HL-60 (cell line): ENCODE data around the gene POLR3A.
"Not testable (repeated sequence)": the region's sequence is repeated elsewhere in the genome, so short reads cannot be mapped to it uniquely, and the experiment has no call there.

Experiments used
- DNase-seq, 2 experiments: peaks; one replicate each; pipeline ENCODE4 v3.0.0-alpha.2; 2010 to 2020; ENCODE audit warnings: low read depth in 1 of 2, low spot score in 1 of 2
- H3K27ac ChIP-seq: fragments of 250-450 bp; sonication (Bioruptor Pico); replicated peaks from 2 replicates; pipeline ENCODE4 v1.5.1; 2020; ENCODE audit warnings: mild to moderate bottlenecking, moderate library complexity
- H3K27me3 ChIP-seq: fragments of 250-450 bp; sonication (Bioruptor Pico); 2 replicates; pipeline ENCODE4 v1.5.1; 2021; ENCODE audit warnings: mild to moderate bottlenecking, moderate library complexity; ENCODE audit not compliant: insufficient read depth, poor library complexity, severe bottlenecking
- H3K4me3 ChIP-seq: replicated peaks from 2 replicates; pipeline ENCODE4 v1.5.1; 2011; ENCODE audit warnings: mild to moderate bottlenecking, control low read depth, low read length; ENCODE audit not compliant: insufficient read depth
- CTCF ChIP-seq: IDR thresholded peaks from one replicate; pipeline ENCODE4 v1.5.1; 2011; ENCODE audit warnings: low read length, control low read depth, inconsistent platforms; ENCODE audit not compliant: insufficient read depth
- GABPA ChIP-seq: IDR thresholded peaks from 2 replicates; pipeline ENCODE4 v1.6.1; 2012; ENCODE audit warnings: low read depth
- POLR2AphosphoS5 ChIP-seq: IDR thresholded peaks from 2 replicates; pipeline ENCODE4 v1.6.1; 2012; ENCODE audit warnings: low read depth
- REST ChIP-seq: IDR thresholded peaks from 2 replicates; pipeline ENCODE4 v1.6.1; 2012; ENCODE audit warnings: low read depth; ENCODE audit not compliant: insufficient replicate concordance
- SPI1 ChIP-seq: IDR thresholded peaks from 2 replicates; pipeline ENCODE4 v1.6.1; 2012; ENCODE audit warnings: low read depth, mild to moderate bottlenecking, borderline replicate concordance

The POLR3A gene

GRCh38 chr10:78071857-78072179 is 42.5 kb upstream of the POLR3A start:
- DNase-seq, result no peak
- no peak for TF ChIP-seq CTCF
- Histone ChIP-seq H3K27me3 (no peaks in the 10 kb centered on the region), H3K27ac (no peak overlapping the region), H3K4me3 (no peak overlapping the region)

DNA sequence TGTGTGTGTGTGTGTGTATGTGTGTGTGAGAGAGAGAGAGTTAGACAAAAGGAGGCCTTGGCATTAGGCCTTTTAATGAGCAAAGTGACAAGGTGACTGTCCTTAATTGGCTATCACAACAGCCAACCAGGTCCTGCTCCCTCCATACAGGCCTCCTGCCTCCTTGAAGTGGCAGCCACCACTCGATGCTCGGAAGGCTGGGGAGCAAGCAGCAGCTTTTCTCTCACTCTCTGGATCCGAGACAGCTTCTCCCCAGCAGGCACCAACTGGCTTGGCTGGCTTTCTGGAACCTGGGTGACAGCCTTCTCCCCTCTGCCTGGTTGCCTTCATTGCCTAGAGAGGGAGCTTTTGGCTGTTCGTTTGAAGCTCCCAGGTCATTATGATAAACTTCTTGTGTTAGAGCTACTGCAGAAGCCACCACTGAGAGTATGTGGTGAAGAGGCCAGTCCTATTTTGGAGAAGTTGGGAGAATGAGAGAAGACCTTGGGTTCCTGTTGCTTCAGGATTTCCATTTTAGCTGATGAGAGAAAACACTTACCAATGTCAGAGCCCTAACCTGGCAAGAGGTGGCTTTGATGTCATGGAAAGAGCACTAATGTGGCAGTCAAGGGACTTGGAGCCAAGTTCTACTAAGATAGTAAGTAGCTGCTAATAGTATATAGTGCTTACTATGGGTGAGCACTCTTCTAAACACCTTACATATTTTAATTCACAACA is 42.0 kb upstream of the POLR3A start:
- no peak for TF ChIP-seq REST
- no peak for TF ChIP-seq POLR2AphosphoS5
- no peak for TF ChIP-seq CTCF
- no peak for TF ChIP-seq GABPA
- TF ChIP-seq SPI1, result no peak
- no peak overlapping the region for H3K4me3 ChIP-seq
- no peaks in the 10 kb centered on the region for H3K27me3 ChIP-seq
- H3K27ac ChIP-seq, result no peak overlapping the region
- peak in 1 of 2 experiments; percentile 15 for DNase-seq

GRCh38 chr10:78070726-78071125 is 41.4 kb upstream of the POLR3A start:
- Histone ChIP-seq H3K27me3 (no peaks in the 10 kb centered on the region), H3K27ac (no peak overlapping the region), H3K4me3 (no peak overlapping the region)
- no peak for DNase-seq
- TF ChIP-seq GABPA (no peak), CTCF (no peak), REST (no peak), POLR2AphosphoS5 (no peak), SPI1 (no peak)

DNA sequence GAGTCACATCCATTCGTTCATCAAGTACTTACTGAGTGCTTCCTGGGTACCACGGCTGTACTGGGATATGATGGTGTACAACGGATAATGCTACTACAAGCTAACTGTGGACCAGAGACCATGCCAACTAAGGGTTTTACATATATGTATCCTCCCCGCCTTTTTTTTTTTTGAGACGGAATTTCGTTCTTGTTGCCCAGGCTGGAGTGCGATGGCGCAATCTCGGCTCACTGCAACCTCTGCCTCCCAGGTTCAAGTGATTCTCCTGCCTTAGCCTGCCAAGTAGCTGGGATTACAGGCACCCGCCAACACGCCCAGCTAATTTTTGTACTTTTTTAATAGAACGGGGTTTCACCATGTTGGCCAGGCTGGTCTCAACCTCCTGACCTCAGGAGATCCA is 40.7 kb upstream of the POLR3A start:
- H3K27me3 ChIP-seq, DNase-seq, H3K27ac ChIP-seq, H3K4me3 ChIP-seq: not testable (repeated sequence)
